ENCODE data around the gene SPPL3.

GRCh38 chr12:120904197-120904773 is at the start of gene SPPL3:
- no peak for TF ChIP-seq CTCF (conservative IDR thresholded peaks at IDR 0.05; ENCODE audit: low read depth, low read length)
- TF ChIP-seq EZH2phosphoT487 (IDR thresholded peaks at IDR 0.05; ENCODE audit: borderline replicate concordance, low read length): no peak
- TF ChIP-seq EZH2 (IDR thresholded peaks at IDR 0.05; ENCODE audit: low read length, unreplicated experiment): no peak

Measured in PC-3 (cell line).